Stimulated activated CD8-positive, alpha-beta memory T cell treated with anti-CD3 and anti-CD28 coated beads, Interleukin-12 subunit alpha, Interleukin-12 subunit beta, amount 100 ng/mL, for 1 hour (primary cell): Measurements from ENCODE around the gene DEPDC1B.
"Not testable (repeated sequence)": the region's sequence is repeated elsewhere in the genome, so short reads cannot be mapped to it uniquely, and the experiment has no call there.

Experiments used
- DNase-seq: peaks from one replicate; pipeline ENCODE4 v3.0.0-alpha.2; 2020; ENCODE audit warnings: low read depth

Gene DEPDC1B

GRCh38 chr5:60640901-60641300, 59.1 kb downstream of the DEPDC1B start:
- no peak for DNase-seq

GRCh38 chr5:60639544-60639943, 60.4 kb downstream of the DEPDC1B start:
- no peak for DNase-seq

- DNase-seq, result no peak
Measured at GRCh38 chr5:60638300-60638699, 61.7 kb downstream of the DEPDC1B start.

- DNase-seq, result no peak
Measured at GRCh38 chr5:60636644-60637043, 63.3 kb downstream of the DEPDC1B start.

GRCh38 chr5:60636001-60636400, 64.0 kb downstream of the DEPDC1B start:
- DNase-seq, result no peak

GRCh38 chr5:60634051-60634450, 65.9 kb downstream of the DEPDC1B start:
- no peak for DNase-seq

- DNase-seq, result no peak
Measured at GRCh38 chr5:60633341-60633740, 66.6 kb downstream of the DEPDC1B start.

- no peak for DNase-seq
Measured at GRCh38 chr5:60632153-60632552, 67.8 kb downstream of the DEPDC1B start.

- DNase-seq, result no peak
Measured at GRCh38 chr5:60630836-60631235, 69.1 kb downstream of the DEPDC1B start.

GRCh38 chr5:60630179-60630578, 69.8 kb downstream of the DEPDC1B start:
- DNase-seq, result no peak

- not testable (repeated sequence) for DNase-seq
Measured at GRCh38 chr5:60624875-60625274, 75.1 kb downstream of the DEPDC1B start.

GRCh38 chr5:60620752-60621151, 79.2 kb downstream of the DEPDC1B start:
- not testable (repeated sequence) for DNase-seq

GRCh38 chr5:60613826-60614225, 86.1 kb downstream of the DEPDC1B start:
- DNase-seq, result no peak

- DNase-seq, result no peak
Measured at GRCh38 chr5:60611099-60611740, 88.7 kb downstream of the DEPDC1B start.

- no peak for DNase-seq
Measured at GRCh38 chr5:60604771-60605170, 95.2 kb downstream of the DEPDC1B start.

GRCh38 chr5:60598424-60598823, 101.5 kb downstream of the DEPDC1B start:
- DNase-seq, result no peak

GRCh38 chr5:60597572-60598320, 102.2 kb downstream of the DEPDC1B start:
- no peak for DNase-seq

- DNase-seq, result no peak
Measured at GRCh38 chr5:60594715-60595477, 105.1 kb downstream of the DEPDC1B start.

GRCh38 chr5:60590172-60590571, 109.8 kb downstream of the DEPDC1B start:
- no peak for DNase-seq

- DNase-seq, result not testable (repeated sequence)
Measured at GRCh38 chr5:60587312-60587711, 112.7 kb downstream of the DEPDC1B start.

- DNase-seq, result no peak
Measured at GRCh38 chr5:60586307-60586901, 113.6 kb downstream of the DEPDC1B start.

GRCh38 chr5:60585618-60586017, 114.3 kb downstream of the DEPDC1B start:
- DNase-seq, result no peak

GRCh38 chr5:60584304-60584703, 115.7 kb downstream of the DEPDC1B start:
- no peak for DNase-seq
